A549 (cell line): ENCODE data around the gene ZNF892. TPM values are rescaled to one million over a fixed set of nuclear protein-coding genes. Genes with fewer than 3 reads are reported as not detected.

Experiments
- ATAC-seq, 2 experiments: fragments of 200-7000 bp in 1 of 2; fragments of >200 bp in 1 of 2; cut with Nextera tagmentation in 1 of 2; cut with Tn5 transposase in 1 of 2; 3 replicates each; pipeline versions ENCODE4 v1.8.0 to v1.9.1; 2018 to 2020; ENCODE audit warnings: mild to moderate bottlenecking in 1 of 2, moderate library complexity in 1 of 2
- CTCF ChIA-PET: fragments of 300-600 bp; sonication (Branson Sonifier 250); formaldehyde crosslinking; extraction: SDS; loops from one replicate; lab custom pipeline; 2021; ENCODE audit warnings: antibody characterized with exemption, inconsistent platforms; lab: Yijun Ruan, JAX
- POLR2A ChIA-PET: fragments of 350-600 bp; formaldehyde crosslinking; extraction: SDS; loops from one replicate; lab custom pipeline; 2021; ENCODE audit warnings: antibody characterized with exemption, inconsistent platforms; lab: Yijun Ruan, JAX
- DNase-seq, 2 experiments: peaks; one replicate each; pipeline versions ENCODE4 v3.0.0 to v3.0.0-alpha.2; 2011 to 2016; ENCODE audit warnings: low read depth in 1 of 2, low spot score in 1 of 2
- FAIRE-seq: peaks from 2 replicates; lab custom pipeline; 2011; peaks lifted over from hg19 to GRCh38; lab: Jason Lieb, UNC
- H3K27ac ChIP-seq, 2 experiments: fragments of >200 bp; sonication (Bioruptor Twin); formaldehyde crosslinking; 3 replicates each; pipeline ENCODE4 v1.5.1; 2016 to 2017
- H3K4me1 ChIP-seq: fragments of >200 bp; sonication (Bioruptor Twin); formaldehyde crosslinking; 3 replicates; pipeline ENCODE4 v1.6.1; 2016
- H3K4me2 ChIP-seq: fragments of >200 bp; sonication (Bioruptor Twin); formaldehyde crosslinking; 3 replicates; pipeline ENCODE4 v1.6.1; 2016
- H3K4me3 ChIP-seq: fragments of >200 bp; sonication (Bioruptor Twin); formaldehyde crosslinking; 3 replicates; pipeline ENCODE4 v1.5.1; 2016
- H3K9me3 ChIP-seq: fragments of >200 bp; sonication (Bioruptor Twin); formaldehyde crosslinking; 3 replicates; pipeline ENCODE4 v1.6.1; 2016
- BCL3 ChIP-seq: fragments of >200 bp; sonication (Bioruptor Twin); formaldehyde crosslinking; IDR thresholded peaks from 3 replicates; pipeline ENCODE4 v1.6.1; 2016
- BHLHE40 ChIP-seq: IDR thresholded peaks from 2 replicates; pipeline ENCODE4 v1.6.1; 2012; ENCODE audit warnings: low read depth, low read length, inconsistent platforms
- CBX8 ChIP-seq: fragments of 200-600 bp; sonication (generic); IDR thresholded peaks from 2 replicates; pipeline ENCODE4 v1.6.1; 2016
- EHF ChIP-seq: fragments of 250-450 bp; sonication (Bioruptor Pico); IDR thresholded peaks from 2 replicates; pipeline ENCODE4 v1.5.0; 2020; ENCODE audit warnings: mild to moderate bottlenecking
- GATA3 ChIP-seq: IDR thresholded peaks from 2 replicates; pipeline ENCODE4 v1.6.1; 2012; ENCODE audit warnings: borderline replicate concordance
- HDAC2 ChIP-seq: fragments of 200-600 bp; sonication (generic); IDR thresholded peaks from 2 replicates; pipeline ENCODE4 v1.6.1; 2016
- HMGXB4 ChIP-seq: fragments of 250-450 bp; sonication (Bioruptor Pico); IDR thresholded peaks from 2 replicates; pipeline ENCODE4 v1.5.0; 2021; ENCODE audit warnings: mild to moderate bottlenecking, moderate library complexity, borderline replicate concordance
- HOXA7 ChIP-seq: fragments of 250-450 bp; sonication (Bioruptor Pico); IDR thresholded peaks from 2 replicates; pipeline ENCODE4 v1.5.0; 2020; ENCODE audit warnings: mild to moderate bottlenecking, moderate library complexity
- HOXB13 ChIP-seq: fragments of 250-450 bp; sonication (Bioruptor Pico); IDR thresholded peaks from 2 replicates; pipeline ENCODE4 v1.5.0; 2020; ENCODE audit warnings: low read depth, mild to moderate bottlenecking, moderate library complexity
- JUN ChIP-seq, 2 experiments: fragments of >200 bp; sonication (Bioruptor Twin); formaldehyde crosslinking; IDR thresholded peaks; 2 replicates in 1 of 2; 3 replicates in 1 of 2; pipeline ENCODE4 v1.6.1; 2016 to 2017
- JUNB ChIP-seq: fragments of >200 bp; sonication (Bioruptor Twin); formaldehyde crosslinking; IDR thresholded peaks from 2 replicates; pipeline ENCODE4 v1.6.1; 2016
- KDM5A ChIP-seq: fragments of 200-600 bp; sonication (generic); IDR thresholded peaks from 2 replicates; pipeline ENCODE4 v1.6.1; 2016; ENCODE audit warnings: antibody characterized with exemption, mild to moderate bottlenecking
- MAFK ChIP-seq: fragments of 450-650 bp; IDR thresholded peaks from 2 replicates; pipeline ENCODE4 v1.6.1; 2014; ENCODE audit not compliant: partially characterized antibody
- MAZ ChIP-seq: fragments of 150-350 bp; IDR thresholded peaks from 2 replicates; pipeline ENCODE4 v1.6.1; 2014; ENCODE audit warnings: antibody characterized with exemption, low read depth, low read length, borderline replicate concordance
- MYC ChIP-seq: IDR thresholded peaks from 2 replicates; pipeline ENCODE4 v1.6.1; 2012; ENCODE audit warnings: mild to moderate bottlenecking, inconsistent platforms, low read length, improper control_type of control experiment, borderline replicate concordance
- POLR2A ChIP-seq: IDR thresholded peaks from 2 replicates; pipeline ENCODE4 v1.6.1; 2012; ENCODE audit warnings: mild to moderate bottlenecking, low read length
- RAD21 ChIP-seq, 2 experiments: fragments of >200 bp in 1 of 2; sonication (Bioruptor Twin) in 1 of 2; formaldehyde crosslinking in 1 of 2; IDR thresholded peaks in 1 of 2; conservative IDR thresholded peaks in 1 of 2; 2 replicates in 1 of 2; 3 replicates in 1 of 2; pipeline ENCODE4 v1.6.1; 2012 to 2018; ENCODE audit warnings: inconsistent platforms in 1 of 2
- RARB ChIP-seq: fragments of 250-450 bp; sonication (Bioruptor Pico); IDR thresholded peaks from 2 replicates; pipeline ENCODE4 v1.8.0; 2021; ENCODE audit warnings: mild to moderate bottlenecking, moderate library complexity
- REST ChIP-seq: fragments of 200-600 bp; sonication (generic); IDR thresholded peaks from 2 replicates; pipeline ENCODE4 v1.6.1; 2016; ENCODE audit warnings: antibody characterized with exemption, mild to moderate bottlenecking, moderate library complexity
- RFX5 ChIP-seq: fragments of 450-650 bp; IDR thresholded peaks from 2 replicates; pipeline ENCODE4 v1.7.1; 2014; ENCODE audit warnings: antibody characterized with exemption, mild to moderate bottlenecking, moderate library complexity
- SREBF2 ChIP-seq: fragments of 450-650 bp; IDR thresholded peaks from 2 replicates; pipeline ENCODE4 v1.6.1; 2014; ENCODE audit warnings: mild to moderate bottlenecking, moderate library complexity
- TFCP2L1 ChIP-seq: fragments of 250-450 bp; sonication (Bioruptor Pico); IDR thresholded peaks from 2 replicates; pipeline ENCODE4 v1.5.0; 2021; ENCODE audit warnings: mild to moderate bottlenecking
- USF2 ChIP-seq: fragments of 450-650 bp; IDR thresholded peaks from 2 replicates; pipeline ENCODE4 v1.6.1; 2014; ENCODE audit warnings: antibody characterized with exemption
- ZFP36 ChIP-seq: fragments of 450-650 bp; IDR thresholded peaks from 2 replicates; pipeline ENCODE4 v1.6.1; 2014; ENCODE audit warnings: borderline replicate concordance; ENCODE audit not compliant: partially characterized antibody
- ZNF302 ChIP-seq: fragments of 250-450 bp; sonication (Bioruptor Pico); IDR thresholded peaks from 2 replicates; pipeline ENCODE4 v1.9.0; 2021; ENCODE audit warnings: inconsistent platforms, mild to moderate bottlenecking, moderate library complexity
- ZSCAN20 ChIP-seq: fragments of 250-450 bp; sonication (Bioruptor Pico); IDR thresholded peaks from 2 replicates; pipeline ENCODE4 v1.8.0; 2022; ENCODE audit warnings: mild to moderate bottlenecking, moderate library complexity
- WGBS: methylation state at CpG from one replicate; pipeline ENCODE4 v1.1.6; 2017; ENCODE audit errors: missing lambda C conversion rate; 5-methylcytosine and 5-hydroxymethylcytosine counted together
- polyA plus RNA-seq, 4 experiments: library from polyadenylated mRNA; depleted of rRNA in 3 of 4; stranded (reverse); fragments of >200 nt; fragmentation: RNase III in 1 of 4; extraction: RNeasy Plus Mini Kit Qiagen cat#74134 plus additional on column Dnase treatment in 1 of 4; gene quantifications; 2 replicates in 3 of 4; 3 replicates in 1 of 4; pipeline ENCODE4 v1.2.3, GENCODE V29; 2011 to 2017
- TF ChIP-seq, protein P1 (sequence below): IDR thresholded peaks from 2 replicates; pipeline ENCODE4 v1.6.1; 2012
- TF ChIP-seq, protein P2 (sequence below): fragments of 250-450 bp; sonication (Bioruptor Pico); IDR thresholded peaks from 2 replicates; pipeline ENCODE4 v1.5.0; 2020; ENCODE audit warnings: low read depth, mild to moderate bottlenecking, moderate library complexity
- TF ChIP-seq, protein P3 (sequence below): fragments of >200 bp; sonication (Bioruptor Twin); formaldehyde crosslinking; IDR thresholded peaks from 3 replicates; pipeline ENCODE4 v1.5.1; 2016

The ZNF892 gene
- polyA plus RNA-seq, 2 of the 4 experiments (the other 2 are of a cell fraction), result 0.72 to 1.8 TPM

DNA sequence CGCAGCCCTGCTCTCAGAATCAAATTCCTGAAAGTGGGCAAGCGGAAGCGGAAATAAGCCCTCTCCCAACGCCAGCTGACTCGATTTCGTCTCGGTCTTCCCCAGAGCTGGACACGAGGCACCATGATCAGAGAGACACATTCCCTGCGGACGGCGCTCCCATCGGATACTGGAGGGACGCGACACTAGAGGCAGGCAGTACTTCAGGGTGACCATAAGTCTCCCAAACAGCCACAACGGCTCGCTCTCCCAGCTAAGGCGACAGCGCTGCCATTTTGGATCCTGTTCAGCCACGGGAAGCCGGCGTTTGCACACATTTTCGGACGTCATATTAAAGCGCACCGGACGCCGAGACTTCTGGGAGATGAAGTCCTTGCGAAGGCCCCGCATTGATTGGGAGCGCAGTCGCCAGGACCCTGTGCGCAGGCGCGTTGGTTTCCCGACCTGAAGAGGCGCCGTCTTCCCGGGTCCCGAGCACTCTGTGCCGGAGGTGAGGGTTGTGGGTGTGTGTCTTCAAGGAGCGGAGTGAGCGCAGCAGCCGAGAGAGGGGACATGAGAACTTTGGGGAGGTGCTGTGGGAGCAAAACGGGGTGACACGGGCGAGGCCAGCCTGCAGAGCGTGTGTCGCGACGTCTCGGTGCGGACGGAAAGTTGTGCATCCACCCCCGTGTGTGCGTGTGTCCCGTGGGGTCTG is 41.8 kb upstream of the ZNF892 start, which contains the start of gene ZNF2:
TSS of gene ZNF2 (plus strand) at position 439 of the 694 bp plus-strand sequence. CDS start 10,418 bp downstream, outside the sequence.
- DNase-seq, result peak; percentile 99
- Histone ChIP-seq H3K4me2 (peak within 1 kb of the TSS; percentile 82), H3K9me3 (peaks cover 45% of the 10 kb centered on the region), H3K4me1 (peaks cover 5% of the 10 kb centered on the region; the same call in 2 of the 3 replicates), H3K27ac (peak within 1 kb of the TSS; percentile 87 to 88), H3K4me3 (peak within 1 kb of the TSS; percentile 55)
- POLR2A ChIA-PET, result interaction anchor here (0.5 to 1.7 kb wide), 5 partner anchors 10 to 237 kb away, joined by 3 to 22 read pairs (median 3); partner anchors contain the start of genes FAHD2A and MRPS5
- no peak for FAIRE-seq
- ATAC-seq, result peak; percentile 97 to 99
- CTCF ChIA-PET, result interaction anchor here (0.6 to 2.4 kb wide), 6 partner anchors 12 to 63 kb away, joined by 3 to 10 read pairs (median 3); no protein-coding TSS in a partner anchor
- WGBS, result 3% methylated on average over 44 of the region's 56 CpGs
- TF ChIP-seq BHLHE40, result no peak
- TF ChIP-seq RFX5, result no peak
- peak; percentile 81; the same call in 1 of the 2 replicates for TF ChIP-seq EHF (CRISPR knock-in tag)
- TF ChIP-seq REST, result no peak; the same call in 1 of the 2 replicates
- TF ChIP-seq CBX8, result no peak
- TF ChIP-seq RAD21 (conservative IDR thresholded peaks at IDR 0.05 in 1 of 2, IDR thresholded peaks at IDR 0.05 in 1 of 2), result no peak
- TF ChIP-seq JUNB, result no peak
- no peak for TF ChIP-seq RARB (CRISPR knock-in tag)
- peak; percentile 92 for TF ChIP-seq KDM5A
- TF ChIP-seq HDAC2, result no peak
- peak; percentile 63 for TF ChIP-seq MYC
- peak; percentile 63; the same call in 2 of the 3 replicates for TF ChIP-seq BCL3
- TF ChIP-seq MAFK, result no peak
- TF ChIP-seq ZNF302 (CRISPR knock-in tag), result no peak
- TF ChIP-seq, protein P1, sequence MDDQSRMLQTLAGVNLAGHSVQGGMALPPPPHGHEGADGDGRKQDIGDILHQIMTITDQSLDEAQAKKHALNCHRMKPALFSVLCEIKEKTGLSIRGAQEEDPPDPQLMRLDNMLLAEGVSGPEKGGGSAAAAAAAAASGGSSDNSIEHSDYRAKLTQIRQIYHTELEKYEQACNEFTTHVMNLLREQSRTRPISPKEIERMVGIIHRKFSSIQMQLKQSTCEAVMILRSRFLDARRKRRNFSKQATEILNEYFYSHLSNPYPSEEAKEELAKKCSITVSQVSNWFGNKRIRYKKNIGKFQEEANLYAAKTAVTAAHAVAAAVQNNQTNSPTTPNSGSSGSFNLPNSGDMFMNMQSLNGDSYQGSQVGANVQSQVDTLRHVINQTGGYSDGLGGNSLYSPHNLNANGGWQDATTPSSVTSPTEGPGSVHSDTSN, result no peak
- TF ChIP-seq USF2, result peak; percentile 54
- TF ChIP-seq ZSCAN20 (CRISPR knock-in tag), result no peak
- peak; percentile 38; the same call in 1 of the 2 replicates for TF ChIP-seq HMGXB4 (CRISPR knock-in tag)
- TF ChIP-seq, protein P2, sequence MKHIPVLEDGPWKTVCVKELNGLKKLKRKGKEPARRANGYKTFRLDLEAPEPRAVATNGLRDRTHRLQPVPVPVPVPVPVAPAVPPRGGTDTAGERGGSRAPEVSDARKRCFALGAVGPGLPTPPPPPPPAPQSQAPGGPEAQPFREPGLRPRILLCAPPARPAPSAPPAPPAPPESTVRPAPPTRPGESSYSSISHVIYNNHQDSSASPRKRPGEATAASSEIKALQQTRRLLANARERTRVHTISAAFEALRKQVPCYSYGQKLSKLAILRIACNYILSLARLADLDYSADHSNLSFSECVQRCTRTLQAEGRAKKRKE, result peak; percentile 83
- TF ChIP-seq GATA3, result peak; percentile 23; the same call in 1 of the 2 replicates
- no peak for TF ChIP-seq ZFP36
- TF ChIP-seq HOXB13 (CRISPR knock-in tag), result peak; percentile 85; the same call in 1 of the 2 replicates
- TF ChIP-seq TFCP2L1 (CRISPR knock-in tag), result peak; percentile 48; the same call in 1 of the 2 replicates
- TF ChIP-seq HOXA7 (CRISPR knock-in tag), result no peak
- no peak for TF ChIP-seq SREBF2
- TF ChIP-seq JUN (IDR thresholded peaks at IDR 0.05), result peak; percentile 75 to 94; a peak in 4 of 5 replicates
- TF ChIP-seq POLR2A, result peak; percentile 78
- TF ChIP-seq, protein P3, sequence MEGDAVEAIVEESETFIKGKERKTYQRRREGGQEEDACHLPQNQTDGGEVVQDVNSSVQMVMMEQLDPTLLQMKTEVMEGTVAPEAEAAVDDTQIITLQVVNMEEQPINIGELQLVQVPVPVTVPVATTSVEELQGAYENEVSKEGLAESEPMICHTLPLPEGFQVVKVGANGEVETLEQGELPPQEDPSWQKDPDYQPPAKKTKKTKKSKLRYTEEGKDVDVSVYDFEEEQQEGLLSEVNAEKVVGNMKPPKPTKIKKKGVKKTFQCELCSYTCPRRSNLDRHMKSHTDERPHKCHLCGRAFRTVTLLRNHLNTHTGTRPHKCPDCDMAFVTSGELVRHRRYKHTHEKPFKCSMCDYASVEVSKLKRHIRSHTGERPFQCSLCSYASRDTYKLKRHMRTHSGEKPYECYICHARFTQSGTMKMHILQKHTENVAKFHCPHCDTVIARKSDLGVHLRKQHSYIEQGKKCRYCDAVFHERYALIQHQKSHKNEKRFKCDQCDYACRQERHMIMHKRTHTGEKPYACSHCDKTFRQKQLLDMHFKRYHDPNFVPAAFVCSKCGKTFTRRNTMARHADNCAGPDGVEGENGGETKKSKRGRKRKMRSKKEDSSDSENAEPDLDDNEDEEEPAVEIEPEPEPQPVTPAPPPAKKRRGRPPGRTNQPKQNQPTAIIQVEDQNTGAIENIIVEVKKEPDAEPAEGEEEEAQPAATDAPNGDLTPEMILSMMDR, result no peak
- no peak for TF ChIP-seq MAZ
